Measurements from ENCODE around the gene ABR.

- TF ChIP-seq CTCF (IDR thresholded peaks at IDR 0.05; ENCODE audit: poor library complexity, severe bottlenecking) (no peak), SMC3 (conservative IDR thresholded peaks at IDR 0.05; ENCODE audit: poor library complexity) (no peak), MXI1 (conservative IDR thresholded peaks at IDR 0.05; ENCODE audit: poor library complexity, severe bottlenecking) (no peak), TAF1 (IDR thresholded peaks at IDR 0.05; ENCODE audit: low read depth) (no peak), REST (IDR thresholded peaks at IDR 0.05; ENCODE audit: borderline replicate concordance) (no peak), POLR2AphosphoS5 (IDR thresholded peaks at IDR 0.05) (no peak)
Observed at GRCh38 chr17:1007310-1008007, 172.3 kb downstream of the ABR start.
